Heart left ventricle (tissue), 16 donors: Measurements from ENCODE around the gene TRIM40. TPM values are rescaled to one million over a fixed set of nuclear protein-coding genes. Genes with fewer than 3 reads are reported as not detected.
A peak's percentile ranks its signal among the peaks of the same experiment; 100 is the strongest.

Source experiments
- ATAC-seq, 4 donors: fragments of 200-7000 bp; cut with Tn5 transposase; one replicate each; pipeline ENCODE4 v1.9.1; 2020 to 2022; ENCODE audit warnings: moderate library complexity in 4 of 4, mild to moderate bottlenecking in 3 of 4, moderate number of reproducible peaks in 1 of 4
- DNase-seq, 5 donors: peaks; one replicate each; pipeline ENCODE4 v3.0.0-alpha.2; 2020
- H3K27ac ChIP-seq, 12 donors: fragments of 200-600 bp; sonication (generic) in 4 of 12; one replicate each; pipeline versions ENCODE4 v1.5.0 to v1.8.0; 2016 to 2022; ENCODE audit warnings: mild to moderate bottlenecking in 2 of 12
- H3K27me3 ChIP-seq, 9 donors: fragments of 200-600 bp; sonication (generic) in 2 of 9; one replicate each; pipeline versions ENCODE4 v1.5.1 to v1.8.0; 2016 to 2022; ENCODE audit warnings: mild to moderate bottlenecking in 3 of 9
- H3K36me3 ChIP-seq, 9 donors: fragments of 200-600 bp; sonication (generic) in 2 of 9; one replicate each; pipeline versions ENCODE4 v1.5.0 to v1.8.0; 2018 to 2022; ENCODE audit warnings: mild to moderate bottlenecking in 2 of 9
- H3K4me1 ChIP-seq, 12 donors: fragments of 200-600 bp; sonication (generic) in 4 of 12; one replicate each; pipeline versions ENCODE4 v1.5.0 to v1.8.0; 2016 to 2022; ENCODE audit warnings: mild to moderate bottlenecking in 3 of 12
- H3K4me3 ChIP-seq, 12 donors: fragments of 200-600 bp; sonication (generic) in 4 of 12; one replicate each; pipeline versions ENCODE4 v1.5.0 to v1.8.0; 2017 to 2022; ENCODE audit warnings: mild to moderate bottlenecking in 9 of 12, moderate library complexity in 4 of 12
- H3K9me3 ChIP-seq, 12 donors: fragments of 200-600 bp; sonication (generic) in 4 of 12; one replicate each; pipeline versions ENCODE4 v1.5.0 to v1.8.0; 2016 to 2022; ENCODE audit warnings: mild to moderate bottlenecking in 1 of 12
- POLR2A ChIP-seq, 2 donors: fragments of 450-650 bp; IDR thresholded peaks; one replicate each; pipeline ENCODE4 v1.6.1; 2017; ENCODE audit warnings: antibody characterized with exemption in 2 of 2, mild to moderate bottlenecking in 2 of 2, moderate library complexity in 2 of 2
- WGBS, 4 donors: extraction: QIAGEN DNeasy Blood & Tissue Kit in 2 of 4; methylation state at CpG; one replicate each; pipeline versions ENCODE4 v1.1.5 to v1.1.7; 2013 to 2018; 5-methylcytosine and 5-hydroxymethylcytosine counted together
- intact Hi-C, 10 donors: fragments of 100-400 bp; cut with DNase I; formaldehyde crosslinking; loops; one replicate each; pipeline versions ENCODE4 v1.11.1 to v1.14.2; 2022
- polyA plus RNA-seq, 2 donors: library from polyadenylated mRNA; stranded (reverse); fragments of 200-250 nt; gene quantifications; one replicate each; pipeline ENCODE4 v1.2.3, GENCODE V29; 2013
- total RNA-seq, 9 donors: library from RNA; depleted of rRNA in 2 of 9; stranded (reverse); fragments of >200 nt in 2 of 9; fragmentation: NEBNext Ultra II Directional in 3 of 9; extraction: Animal tissue kit (Norgen Biotek cat#: 25700) in 3 of 9; gene quantifications; one replicate each; pipeline versions ENCODE4 v1.1.0 to v1.2.4, GENCODE V29; 2016 to 2023
- TF ChIP-seq, protein P1 (sequence below), 12 donors: fragments of 200-600 bp; sonication (generic) in 4 of 12; IDR thresholded peaks; one replicate each; pipeline versions ENCODE4 v1.5.0 to v1.8.0; 2018 to 2022; ENCODE audit warnings: antibody characterized with exemption in 12 of 12, mild to moderate bottlenecking in 5 of 12
- donor health status: ischemic (EF 13 %, LVEDD 7.1; RV severe dilation, severe dysfunction).
- donor health status: healthy with polysubstance abuse.
- donor health status: DM: no; HTN: yes; CAD: no.
- donor health status: DM: no; HTN: no; CAD: no.
- donor health status: ischemic (EF 25% LVEDD 6.9; RV normal size, moderate dysfunction).
- donor health status: ischemic (EF 25% LVEDD 5.7; RV mildly dilated, moderate dysfunction).
- donor health status: healthy.
- donor health status: DM: yes; HTN: yes; CAD: no.
- donor health status: ischemic (EF 35%, LVEDD 5.7; RV mildly dilated, moderate dysfunction).
- donor health status: nonischemic (EF 11% LVEDD 7.7; RV severe dilation, severe dysfunction).
- donor health status: DM: yes; HTN: yes; CAD: no.
- donor health status: PGD.
- donor health status: ischemic (EF 29% LVEDD 5.4; RV normal size, mild dysfunction).
- donor health status: nonischemic (EF 23%, LVEDD 6.1; RV moderate dilation, normal function).

TRIM40 gene
- total and polyA plus RNA-seq, 11 donors, result not detected

DNA sequence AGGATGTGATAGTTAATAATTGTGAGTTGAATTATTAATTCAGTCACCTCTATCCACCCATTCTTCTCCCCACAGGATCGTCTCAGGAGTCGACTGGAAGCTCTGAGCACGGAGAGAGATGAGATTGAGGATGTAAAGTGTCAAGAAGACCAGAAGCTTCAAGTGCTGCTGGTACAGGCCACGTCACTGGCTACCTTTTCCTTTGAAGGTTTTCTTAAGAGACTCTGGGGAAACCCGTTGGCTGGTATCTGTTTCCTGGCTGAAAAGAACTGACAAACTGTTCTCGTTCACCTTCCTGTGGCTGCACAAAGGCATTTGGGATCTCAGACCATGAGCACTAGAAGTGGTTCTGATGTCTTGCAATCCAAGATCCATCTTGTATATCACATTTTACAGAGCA is 31.2 kb downstream of the TRIM40 start:
- Histone ChIP-seq H3K9me3 (no peaks in the 10 kb centered on the region), H3K27ac (no peak overlapping the region), H3K27me3 (peaks cover 4 to 65% (median 28%) of the 10 kb centered on the region in 9 donors), H3K36me3 (no peaks in the 10 kb centered on the region), H3K4me1 (peaks cover 0 to 7% (median 0%) of the 10 kb centered on the region in 12 donors), H3K4me3 (no peak overlapping the region)
- intact Hi-C loops, result no loop called here
- TF ChIP-seq, protein P1, sequence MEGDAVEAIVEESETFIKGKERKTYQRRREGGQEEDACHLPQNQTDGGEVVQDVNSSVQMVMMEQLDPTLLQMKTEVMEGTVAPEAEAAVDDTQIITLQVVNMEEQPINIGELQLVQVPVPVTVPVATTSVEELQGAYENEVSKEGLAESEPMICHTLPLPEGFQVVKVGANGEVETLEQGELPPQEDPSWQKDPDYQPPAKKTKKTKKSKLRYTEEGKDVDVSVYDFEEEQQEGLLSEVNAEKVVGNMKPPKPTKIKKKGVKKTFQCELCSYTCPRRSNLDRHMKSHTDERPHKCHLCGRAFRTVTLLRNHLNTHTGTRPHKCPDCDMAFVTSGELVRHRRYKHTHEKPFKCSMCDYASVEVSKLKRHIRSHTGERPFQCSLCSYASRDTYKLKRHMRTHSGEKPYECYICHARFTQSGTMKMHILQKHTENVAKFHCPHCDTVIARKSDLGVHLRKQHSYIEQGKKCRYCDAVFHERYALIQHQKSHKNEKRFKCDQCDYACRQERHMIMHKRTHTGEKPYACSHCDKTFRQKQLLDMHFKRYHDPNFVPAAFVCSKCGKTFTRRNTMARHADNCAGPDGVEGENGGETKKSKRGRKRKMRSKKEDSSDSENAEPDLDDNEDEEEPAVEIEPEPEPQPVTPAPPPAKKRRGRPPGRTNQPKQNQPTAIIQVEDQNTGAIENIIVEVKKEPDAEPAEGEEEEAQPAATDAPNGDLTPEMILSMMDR (IDR thresholded peaks at IDR 0.05), result no peak
- no peak for TF ChIP-seq POLR2A (IDR thresholded peaks at IDR 0.05)
- 49 to 61% (median 57%) methylated on average over 6 of the region's 6 CpGs for WGBS, 4 donors
- ATAC-seq, result no peak
- DNase-seq, result no peak

DNA sequence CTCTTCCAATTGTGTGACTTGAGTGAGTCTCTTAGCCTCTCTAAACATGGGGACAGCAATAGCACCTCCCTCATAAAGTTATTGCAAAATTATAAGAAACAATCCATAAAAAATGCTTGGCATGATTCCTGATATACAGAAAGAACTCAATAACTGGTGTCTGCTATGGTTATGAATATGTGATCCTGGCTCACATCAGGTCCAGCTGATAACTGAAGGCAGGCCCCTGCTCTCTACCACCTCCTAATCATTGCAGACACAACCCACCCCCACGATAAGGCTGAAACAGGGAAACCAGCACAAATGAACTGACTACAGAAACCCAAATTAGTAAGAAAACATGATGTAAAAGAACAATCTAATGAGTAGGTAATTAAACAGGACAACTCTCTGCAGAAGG is 32.8 kb downstream of the TRIM40 start:
- Histone ChIP-seq H3K4me3 (no peak overlapping the region), H3K36me3 (no peaks in the 10 kb centered on the region), H3K4me1 (peaks cover 0 to 9% (median 0%) of the 10 kb centered on the region in 12 donors), H3K27ac (no peak overlapping the region), H3K9me3 (no peaks in the 10 kb centered on the region), H3K27me3 (peaks cover 10 to 73% (median 41%) of the 10 kb centered on the region in 9 donors)
- WGBS, 4 donors, result 43 to 67% (median 48%) methylated on average over 1 of the region's 1 CpG
- intact Hi-C loops, result loop anchor here in 1 of 10 donors (2.0 kb wide), 1 partner anchor 320 kb away; no protein-coding TSS in a partner anchor
- TF ChIP-seq POLR2A (IDR thresholded peaks at IDR 0.05), result no peak
- TF ChIP-seq, protein P1 (IDR thresholded peaks at IDR 0.05), result no peak
- no peak for DNase-seq
- ATAC-seq, result no peak

DNA sequence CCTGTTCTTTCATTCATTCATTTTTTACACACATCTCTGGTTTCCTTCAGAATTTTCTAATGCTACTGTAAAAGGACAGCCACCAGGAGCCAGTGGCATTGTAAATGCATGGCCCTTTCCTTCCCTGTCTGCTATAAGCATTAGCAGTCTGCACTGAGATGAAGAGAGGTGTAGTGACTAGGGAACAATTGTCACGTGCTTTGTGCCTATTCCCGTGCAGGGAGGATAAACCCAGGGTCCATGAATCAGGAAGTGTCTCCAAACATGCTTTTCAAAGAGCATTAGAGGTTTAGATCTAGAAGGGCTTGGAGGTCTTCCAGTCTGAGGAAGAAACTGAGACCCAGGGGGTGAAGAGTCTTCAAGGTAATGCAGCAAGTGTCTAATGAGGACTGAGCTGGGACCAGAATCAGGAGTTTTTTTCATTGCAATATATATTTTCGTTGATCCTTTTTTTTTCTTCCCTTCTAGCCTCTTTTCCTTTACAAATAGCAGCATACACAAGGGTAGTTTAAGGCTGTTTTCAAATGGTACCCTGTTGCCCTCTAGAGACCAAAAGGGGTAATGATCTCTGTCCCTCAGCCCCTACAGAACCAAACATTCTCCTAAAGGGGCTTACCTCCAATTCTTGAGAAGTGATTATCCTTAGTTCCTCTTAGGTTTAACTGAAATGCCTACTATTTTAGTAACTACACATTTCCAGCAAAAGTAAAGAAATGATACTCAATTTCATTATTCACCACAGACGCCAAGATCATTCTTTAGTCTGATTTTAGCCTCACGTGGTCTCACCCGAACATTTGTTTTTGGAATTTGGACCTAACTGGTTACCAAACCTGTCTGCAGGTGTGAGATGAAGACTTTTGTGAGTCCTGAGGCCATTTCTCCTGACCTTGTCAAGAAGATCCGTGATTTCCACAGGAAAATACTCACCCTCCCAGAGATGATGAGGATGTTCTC is 34.0 kb downstream of the TRIM40 start:
- H3K4me1 ChIP-seq, result peaks cover 0 to 9% (median 0%) of the 10 kb centered on the region in 12 donors
- no peak overlapping the region for H3K4me3 ChIP-seq
- ATAC-seq (peak in 3 of 4 donors; percentile 66 to 71 (median 68)), DNase-seq (no peak)
- 27 to 29% (median 28%) methylated on average over 7 of the region's 7 CpGs for WGBS, 4 donors
- H3K27ac ChIP-seq, result no peak overlapping the region
- intact Hi-C loops, result loop anchor here in 4 of 10 donors (2.0 to 5.0 kb wide), 4 partner anchors 67 to 323 kb away; no protein-coding TSS in a partner anchor
- no peaks in the 10 kb centered on the region for H3K9me3 ChIP-seq
- H3K27me3 ChIP-seq, result peaks cover 10 to 81% (median 41%) of the 10 kb centered on the region in 9 donors
- H3K36me3 ChIP-seq, result no peaks in the 10 kb centered on the region
- TF ChIP-seq, protein P1 (IDR thresholded peaks at IDR 0.05), result peak; percentile 54 to 79 (median 68)
- no peak for TF ChIP-seq POLR2A (IDR thresholded peaks at IDR 0.05)
